Mesenchymal stem cell (in vitro differentiated cells and primary cell): ENCODE results near the gene FERMT3.

Experiments
- DNase-seq: peaks from one replicate; pipeline ENCODE4 v3.0.0-alpha.2; 2013
- H2AFZ ChIP-seq: one replicate; pipeline ENCODE4 v1.6.1; 2013; ENCODE audit warnings: low read depth, mild to moderate bottlenecking, control low read depth, inconsistent platforms, low read length, moderate library complexity
- H2AK5ac ChIP-seq: 2 replicates; pipeline ENCODE4 v1.6.1; 2013; ENCODE audit warnings: low read length, moderate library complexity, mild to moderate bottlenecking, inconsistent platforms; ENCODE audit not compliant: severe bottlenecking
- H2BK120ac ChIP-seq: one replicate; pipeline ENCODE4 v1.6.1; 2013; ENCODE audit warnings: low read depth, mild to moderate bottlenecking, inconsistent platforms, low read length, moderate library complexity
- H2BK12ac ChIP-seq, 2 experiments: one replicate each; pipeline ENCODE4 v1.6.1; 2013; ENCODE audit warnings: inconsistent platforms in 2 of 2, low read length in 2 of 2, mild to moderate bottlenecking in 2 of 2, moderate library complexity in 2 of 2, control low read depth in 1 of 2
- H2BK15ac ChIP-seq: one replicate; pipeline ENCODE4 v1.6.1; 2013; ENCODE audit warnings: mild to moderate bottlenecking, low read depth, inconsistent platforms; ENCODE audit not compliant: poor library complexity, severe bottlenecking
- H2BK5ac ChIP-seq: 2 replicates; pipeline ENCODE4 v1.6.1; 2013; ENCODE audit warnings: low read depth, mild to moderate bottlenecking, low read length, control low read depth, inconsistent platforms; ENCODE audit not compliant: poor library complexity, severe bottlenecking
- H3K14ac ChIP-seq, 2 experiments: one replicate each; pipeline ENCODE4 v1.6.1; 2013; ENCODE audit warnings: inconsistent platforms in 2 of 2, low read length in 2 of 2, control low read depth in 1 of 2, mild to moderate bottlenecking in 1 of 2, moderate library complexity in 1 of 2
- H3K18ac ChIP-seq, 2 experiments: one replicate each; pipeline ENCODE4 v1.6.1; 2013; ENCODE audit warnings: inconsistent platforms in 2 of 2, low read length in 2 of 2, control low read depth in 1 of 2, low read depth in 1 of 2, mild to moderate bottlenecking in 1 of 2
- H3K23ac ChIP-seq, 2 experiments: one replicate each; pipeline ENCODE4 v1.6.1; 2013; ENCODE audit warnings: inconsistent platforms in 2 of 2, low read length in 2 of 2, mild to moderate bottlenecking in 2 of 2, moderate library complexity in 2 of 2, control low read depth in 1 of 2
- H3K27ac ChIP-seq: 2 replicates; pipeline ENCODE4 v1.5.1; 2013; ENCODE audit warnings: mild to moderate bottlenecking, moderate library complexity, low read length, control low read depth, inconsistent platforms; ENCODE audit not compliant: poor library complexity, severe bottlenecking
- H3K27me3 ChIP-seq, 2 experiments: 2 replicates each; pipeline versions ENCODE4 v1.6.1 to v1.7.0; 2013; ENCODE audit warnings: low read length in 2 of 2, mild to moderate bottlenecking in 2 of 2, moderate library complexity in 2 of 2, control low read depth in 1 of 2, inconsistent platforms in 1 of 2; ENCODE audit not compliant: control insufficient read depth in 1 of 2, insufficient read depth in 1 of 2
- H3K36me3 ChIP-seq, 2 experiments: 2 replicates each; pipeline versions ENCODE4 v1.6.1 to v1.7.0; 2013; ENCODE audit warnings: low read length in 2 of 2, control low read depth in 1 of 2, inconsistent platforms in 1 of 2, low read depth in 1 of 2, mild to moderate bottlenecking in 1 of 2; ENCODE audit not compliant: insufficient read depth in 2 of 2, control insufficient read depth in 1 of 2
- H3K4ac ChIP-seq, 2 experiments: one replicate each; pipeline ENCODE4 v1.6.1; 2013; ENCODE audit warnings: inconsistent platforms in 2 of 2, low read length in 2 of 2, mild to moderate bottlenecking in 2 of 2, moderate library complexity in 2 of 2, control low read depth in 1 of 2, low read depth in 1 of 2
- H3K4me1 ChIP-seq: 2 replicates; pipeline ENCODE4 v1.6.1; 2013; ENCODE audit warnings: low read depth, low read length, control low read depth; ENCODE audit not compliant: control insufficient read depth, insufficient read depth
- H3K4me2 ChIP-seq: 2 replicates; pipeline ENCODE4 v1.6.1; 2013; ENCODE audit warnings: low read length, mild to moderate bottlenecking, inconsistent platforms; ENCODE audit not compliant: poor library complexity, severe bottlenecking
- H3K4me3 ChIP-seq, 2 experiments: 2 replicates each; pipeline versions ENCODE4 v1.5.1 to v1.7.0; 2013; ENCODE audit warnings: low read length in 2 of 2, mild to moderate bottlenecking in 2 of 2, control low read depth in 1 of 2, low read depth in 1 of 2; ENCODE audit not compliant: insufficient read depth in 1 of 2
- H3K79me1 ChIP-seq: replicated peaks from 2 replicates; pipeline ENCODE4 v1.6.1; 2013; ENCODE audit warnings: mild to moderate bottlenecking, control low read depth, low read length, inconsistent platforms; ENCODE audit not compliant: poor library complexity, severe bottlenecking
- H3K9ac ChIP-seq: 2 replicates; pipeline ENCODE4 v1.7.0; 2013; ENCODE audit warnings: mild to moderate bottlenecking, low read length, moderate library complexity
- H3K9me3 ChIP-seq: 2 replicates; pipeline ENCODE4 v1.7.0; 2013; ENCODE audit warnings: mild to moderate bottlenecking, low read length; ENCODE audit not compliant: control insufficient read depth
- H4K8ac ChIP-seq: one replicate; pipeline ENCODE4 v1.6.1; 2013; ENCODE audit warnings: inconsistent platforms, mild to moderate bottlenecking, low read length, moderate library complexity
- H4K91ac ChIP-seq: one replicate; pipeline ENCODE4 v1.6.1; 2013; ENCODE audit warnings: mild to moderate bottlenecking, low read length, inconsistent platforms
- WGBS: methylation state at CpG from one replicate; pipeline ENCODE4 v1.1.7; 2013; ENCODE audit warnings: mixed read lengths; 5-methylcytosine and 5-hydroxymethylcytosine counted together

FERMT3 gene

GRCh38 chr11:64178951-64179639, 27.4 kb upstream of the FERMT3 start:
- H2BK120ac ChIP-seq, result no peak overlapping the region
- no peak overlapping the region for H3K27ac ChIP-seq
- H3K14ac ChIP-seq, result no peak overlapping the region
- no peak overlapping the region for H2BK5ac ChIP-seq
- H2BK12ac ChIP-seq, result peak overlapping the region in 1 of 2 experiments; percentile 35
- H3K9me3 ChIP-seq, result peaks cover 8% of the 10 kb centered on the region
- 95% methylated on average over 12 of the region's 12 CpGs for WGBS
- H3K4ac ChIP-seq, result no peak overlapping the region
- H2BK15ac ChIP-seq, result no peak overlapping the region
- no peak overlapping the region for H4K8ac ChIP-seq
- H3K4me1 ChIP-seq, result peaks cover 10% of the 10 kb centered on the region
- H3K9ac ChIP-seq, result no peak overlapping the region
- no peak overlapping the region for H3K23ac ChIP-seq
- H3K27me3 ChIP-seq, result no peaks in the 10 kb centered on the region
- peaks cover 13% of the 10 kb centered on the region for H3K79me1 ChIP-seq
- H3K4me3 ChIP-seq, result no peak overlapping the region
- no peak overlapping the region for H3K4me2 ChIP-seq
- H2AK5ac ChIP-seq, result no peak overlapping the region
- peaks cover 0 to 10% of the 10 kb centered on the region in 2 experiments for H3K36me3 ChIP-seq
- H3K18ac ChIP-seq, result no peak overlapping the region
- DNase-seq, result no peak
- no peak overlapping the region for H4K91ac ChIP-seq
- H2AFZ ChIP-seq, result no peak overlapping the region

GRCh38 chr11:64180891-64181290, 25.6 kb upstream of the FERMT3 start:
- Histone ChIP-seq H3K4me1 (peaks cover 18% of the 10 kb centered on the region), H3K23ac (no peak overlapping the region), H2BK15ac (no peak overlapping the region), H2AK5ac (no peak overlapping the region), H2BK12ac (peak overlapping the region in 1 of 2 experiments; percentile 49), H3K18ac (no peak overlapping the region), H3K79me1 (peaks cover 14% of the 10 kb centered on the region), H3K9me3 (no peaks in the 10 kb centered on the region), H3K4me3 (peak overlapping the region in 1 of 2 experiments; percentile 71), H4K8ac (no peak overlapping the region), H3K27me3 (no peaks in the 10 kb centered on the region), H2AFZ (no peak overlapping the region), H3K9ac (peak overlapping the region; percentile 83), H3K27ac (no peak overlapping the region), H2BK5ac (no peak overlapping the region), H2BK120ac (no peak overlapping the region), H3K36me3 (peaks cover 0 to 10% of the 10 kb centered on the region in 2 experiments), H3K4ac (no peak overlapping the region), H3K14ac (no peak overlapping the region), H3K4me2 (no peak overlapping the region), H4K91ac (no peak overlapping the region)
- 71% methylated on average over 5 of the region's 5 CpGs for WGBS
- DNase-seq, result peak; percentile 18

- Histone ChIP-seq H4K8ac (peak overlapping the region; percentile 81), H4K91ac (no peak overlapping the region), H2AFZ (no peak overlapping the region), H3K79me1 (peaks cover 14% of the 10 kb centered on the region), H3K4me3 (peak overlapping the region in 1 of 2 experiments; percentile 71), H3K27me3 (no peaks in the 10 kb centered on the region), H3K27ac (peak overlapping the region; percentile 72), H3K9ac (peak overlapping the region; percentile 83), H2BK5ac (no peak overlapping the region), H2BK12ac (peak overlapping the region in 1 of 2 experiments; percentile 31), H3K4me1 (peaks cover 18% of the 10 kb centered on the region), H2AK5ac (no peak overlapping the region), H3K9me3 (no peaks in the 10 kb centered on the region), H3K4ac (peak overlapping the region in 1 of 2 experiments; percentile 59), H2BK120ac (no peak overlapping the region), H3K23ac (no peak overlapping the region), H3K18ac (peak overlapping the region; percentile 59 to 70), H3K14ac (no peak overlapping the region), H2BK15ac (no peak overlapping the region), H3K4me2 (peak overlapping the region; percentile 29), H3K36me3 (peaks cover 0 to 10% of the 10 kb centered on the region in 2 experiments)
- DNase-seq, result peak; percentile 96
- WGBS, result 46% methylated on average over 16 of the region's 17 CpGs
Measured at GRCh38 chr11:64181506-64182411, 24.8 kb upstream of the FERMT3 start.

- Histone ChIP-seq H2AK5ac (no peak overlapping the region), H2BK120ac (no peak overlapping the region), H3K27ac (no peak overlapping the region), H3K4me1 (peaks cover 22% of the 10 kb centered on the region), H2AFZ (no peak overlapping the region), H3K18ac (no peak overlapping the region), H3K23ac (no peak overlapping the region), H3K14ac (no peak overlapping the region), H3K79me1 (peaks cover 14% of the 10 kb centered on the region), H3K27me3 (no peaks in the 10 kb centered on the region), H3K9me3 (no peaks in the 10 kb centered on the region), H4K91ac (no peak overlapping the region), H3K36me3 (peaks cover 0 to 12% of the 10 kb centered on the region in 2 experiments), H3K4ac (no peak overlapping the region), H3K9ac (peak overlapping the region; percentile 1), H2BK5ac (no peak overlapping the region), H2BK12ac (no peak overlapping the region), H2BK15ac (no peak overlapping the region), H3K4me3 (peak overlapping the region in 1 of 2 experiments; percentile 94), H3K4me2 (no peak overlapping the region), H4K8ac (no peak overlapping the region)
- no peak for DNase-seq
- WGBS, result 92% methylated on average over 7 of the region's 7 CpGs
Measured at GRCh38 chr11:64183890-64184289, 22.6 kb upstream of the FERMT3 start.
